HCT116 (cell line): ENCODE results near the gene CCDC148. TPM values are rescaled to one million over a fixed set of nuclear protein-coding genes. Genes with fewer than 3 reads are reported as not detected.

Experiments
- ATAC-seq: fragments of 200-7000 bp; cut with Tn5 transposase; 2 replicates; pipeline ENCODE4 v1.9.1; 2020; ENCODE audit warnings: mild to moderate bottlenecking, moderate library complexity
- BruUV-seq: library from RNA; stranded (reverse); fragments of 400-500 nt; replicated peaks from 2 replicates; lab custom pipeline; 2021; lab: Mats Ljungman, UMichigan
- CTCF ChIA-PET: fragments of 300-600 bp; sonication (Branson Sonifier 250); formaldehyde crosslinking; loops from one replicate; lab custom pipeline; 2021; ENCODE audit warnings: antibody characterized with exemption; lab: Charles Lee
- POLR2A ChIA-PET: fragments of 300-600, 350-600 bp; sonication (Branson Sonifier 250); formaldehyde crosslinking; loops from one replicate; lab custom pipeline; 2021; ENCODE audit warnings: antibody characterized with exemption; lab: Charles Lee
- RAD21 ChIA-PET, 2 experiments: fragments of 300-600 bp; sonication (Branson Sonifier 250); formaldehyde crosslinking; loops; one replicate each; lab custom pipeline; 2023; ENCODE audit warnings: low total read pairs in 2 of 2; ENCODE audit not compliant: uncharacterized antibody in 2 of 2, unreplicated experiment in 2 of 2, low non-redundant PET in 1 of 2; lab: Charles Lee
- DNase-seq: peaks from one replicate; pipeline ENCODE4 v3.0.0-alpha.2; 2010; ENCODE audit warnings: low read depth, low spot score
- H2AFZ ChIP-seq: fragments of 200-600 bp; shearing (Covaris generic), sonication (generic); 2 replicates; pipeline ENCODE4 v1.6.1; 2017; ENCODE audit warnings: low read depth, mixed run types, mixed read lengths, antibody characterized with exemption, low read length; ENCODE audit not compliant: poor library complexity, severe bottlenecking
- H3K27ac ChIP-seq: 2 replicates; pipeline ENCODE4 v1.5.1; 2012; ENCODE audit warnings: low read depth, low read length
- H3K27me3 ChIP-seq: fragments of 200-600 bp; sonication (generic); 2 replicates; pipeline ENCODE4 v1.6.1; 2016; ENCODE audit warnings: mixed run types, low read length, mixed read lengths; ENCODE audit not compliant: insufficient read depth
- H3K36me3 ChIP-seq, 2 experiments: fragments of 200-500 bp in 1 of 2; fragments of 200-600 bp in 1 of 2; sonication (Bioruptor generic) in 1 of 2; sonication (generic) in 1 of 2; 2 replicates each; pipeline versions ENCODE4 v1.5.1 to v1.6.1; 2014 to 2016; ENCODE audit warnings: low read length in 2 of 2, inconsistent platforms in 1 of 2, mixed read lengths in 1 of 2, mixed run types in 1 of 2; ENCODE audit not compliant: insufficient read depth in 2 of 2, control insufficient read depth in 1 of 2
- H3K4me1 ChIP-seq, 2 experiments: fragments of 200-600 bp in 1 of 2; sonication (generic) in 1 of 2; 2 replicates each; pipeline versions ENCODE4 v1.5.1 to v1.6.1; 2012 to 2017; ENCODE audit warnings: low read length in 2 of 2, inconsistent platforms in 1 of 2, mild to moderate bottlenecking in 1 of 2, mixed read lengths in 1 of 2, mixed run types in 1 of 2, moderate library complexity in 1 of 2; ENCODE audit not compliant: insufficient read depth in 2 of 2, control insufficient read depth in 1 of 2
- H3K4me2 ChIP-seq: fragments of 200-600 bp; sonication (generic); 2 replicates; pipeline ENCODE4 v1.6.1; 2017; ENCODE audit warnings: mixed run types, low read length, mixed read lengths
- H3K4me3 ChIP-seq, 2 experiments: fragments of 200-600 bp in 1 of 2; sonication (generic) in 1 of 2; replicated peaks in 1 of 2; 2 replicates each; pipeline ENCODE4 v1.5.1; 2011 to 2016; ENCODE audit warnings: low read length in 2 of 2, control low read depth in 1 of 2, low read depth in 1 of 2, mild to moderate bottlenecking in 1 of 2, mixed read lengths in 1 of 2, mixed run types in 1 of 2
- H3K79me2 ChIP-seq: fragments of 200-600 bp; sonication (generic); 2 replicates; pipeline ENCODE4 v1.6.1; 2017; ENCODE audit warnings: mild to moderate bottlenecking, mixed run types, low read length, moderate library complexity, mixed read lengths; ENCODE audit not compliant: insufficient read depth
- H3K9ac ChIP-seq: fragments of 200-600 bp; sonication (generic); 2 replicates; pipeline ENCODE4 v1.6.1; 2016; ENCODE audit warnings: low read length, mixed read lengths
- H3K9me2 ChIP-seq: fragments of 200-600 bp; sonication (generic), shearing (Covaris generic); 2 replicates; pipeline ENCODE4 v1.6.1; 2017; ENCODE audit warnings: mixed run types, mild to moderate bottlenecking, moderate library complexity; ENCODE audit not compliant: insufficient read depth
- H3K9me3 ChIP-seq, 2 experiments: fragments of 200-500 bp in 1 of 2; fragments of 200-600 bp in 1 of 2; sonication (Bioruptor generic) in 1 of 2; sonication (generic) in 1 of 2; 2 replicates each; pipeline ENCODE4 v1.6.1; 2014 to 2017; ENCODE audit warnings: low read length in 2 of 2, mixed read lengths in 2 of 2, inconsistent platforms in 1 of 2, low read depth in 1 of 2, mild to moderate bottlenecking in 1 of 2, mixed run types in 1 of 2, moderate library complexity in 1 of 2; ENCODE audit not compliant: control insufficient read depth in 1 of 2, insufficient read depth in 1 of 2
- H4K20me1 ChIP-seq: fragments of 200-600 bp; sonication (generic), shearing (Covaris generic); 2 replicates; pipeline ENCODE4 v1.6.1; 2017; ENCODE audit warnings: mixed run types, mild to moderate bottlenecking, moderate library complexity; ENCODE audit not compliant: insufficient read depth
- ATF3 ChIP-seq: IDR thresholded peaks from 2 replicates; pipeline ENCODE4 v1.6.1; 2012
- CEBPB ChIP-seq: IDR thresholded peaks from 2 replicates; pipeline ENCODE4 v1.6.1; 2012; ENCODE audit warnings: low read depth
- CTCF ChIP-seq, 3 experiments: fragments of 200-600 bp in 1 of 3; sonication (generic) in 1 of 3; IDR thresholded peaks in 2 of 3; conservative IDR thresholded peaks in 1 of 3; 2 replicates each; pipeline ENCODE4 v1.5.1; 2012 to 2017; ENCODE audit warnings: low read depth in 2 of 3, low read length in 2 of 3, antibody characterized with exemption in 1 of 3, borderline replicate concordance in 1 of 3, control low read depth in 1 of 3, mild to moderate bottlenecking in 1 of 3, mixed read lengths in 1 of 3, mixed run types in 1 of 3, moderate library complexity in 1 of 3; ENCODE audit not compliant: insufficient read depth in 1 of 3
- EGR1 ChIP-seq: IDR thresholded peaks from 2 replicates; pipeline ENCODE4 v1.6.1; 2012; ENCODE audit warnings: low read depth
- ELF1 ChIP-seq: IDR thresholded peaks from 2 replicates; pipeline ENCODE4 v1.6.1; 2012; ENCODE audit warnings: low read depth, borderline replicate concordance
- EZH2 ChIP-seq: fragments of 200-600 bp; sonication (generic); IDR thresholded peaks from 2 replicates; pipeline ENCODE4 v1.6.1; 2017; ENCODE audit warnings: antibody characterized with exemption, mixed run types
- EZH2phosphoT487 ChIP-seq: fragments of 200-600 bp; IDR thresholded peaks from 2 replicates; pipeline ENCODE4 v1.6.1; 2018; ENCODE audit warnings: antibody characterized with exemption, borderline replicate concordance
- MAX ChIP-seq: IDR thresholded peaks from 2 replicates; pipeline ENCODE4 v1.6.1; 2012
- POLR2A ChIP-seq: IDR thresholded peaks from 2 replicates; pipeline ENCODE4 v1.7.0; 2011; ENCODE audit warnings: borderline replicate concordance; ENCODE audit not compliant: insufficient read depth, insufficient read length; ENCODE audit errors: extremely low read depth
- RAD21 ChIP-seq: IDR thresholded peaks from 2 replicates; pipeline ENCODE4 v1.6.1; 2012; ENCODE audit warnings: low read depth, mild to moderate bottlenecking
- REST ChIP-seq: IDR thresholded peaks from 2 replicates; pipeline ENCODE4 v1.6.1; 2012; ENCODE audit warnings: low read depth
- SIN3A ChIP-seq: IDR thresholded peaks from 2 replicates; pipeline ENCODE4 v1.6.1; 2012; ENCODE audit warnings: low read depth
- SP1 ChIP-seq: IDR thresholded peaks from 2 replicates; pipeline ENCODE4 v1.6.1; 2012; ENCODE audit warnings: low read depth
- TCF7L2 ChIP-seq: IDR thresholded peaks from 2 replicates; pipeline ENCODE4 v1.7.0; 2011; ENCODE audit warnings: borderline replicate concordance, inconsistent platforms; ENCODE audit not compliant: insufficient read depth, insufficient read length; ENCODE audit errors: extremely low read depth
- YY1 ChIP-seq: IDR thresholded peaks from 2 replicates; pipeline ENCODE4 v1.6.1; 2011; ENCODE audit warnings: low read length, low read depth, moderate library complexity, mild to moderate bottlenecking; ENCODE audit not compliant: insufficient replicate concordance; ENCODE audit errors: extremely low read depth
- ZBTB33 ChIP-seq: IDR thresholded peaks from 2 replicates; pipeline ENCODE4 v1.6.1; 2011; ENCODE audit warnings: mild to moderate bottlenecking, low read length, moderate library complexity; ENCODE audit not compliant: insufficient replicate concordance; ENCODE audit errors: extremely low read depth
- ZFX ChIP-seq: fragments of 450-650 bp; IDR thresholded peaks from 2 replicates; pipeline ENCODE4 v1.6.1; 2017
- ZNF274 ChIP-seq: fragments of 200-500 bp; sonication (Bioruptor generic); IDR thresholded peaks from 2 replicates; pipeline ENCODE4 v1.6.1; 2014; ENCODE audit warnings: mild to moderate bottlenecking, low read depth, low read length, inconsistent platforms
- intact Hi-C: fragments of 100-400 bp; cut with micrococcal nuclease; formaldehyde crosslinking; loops from 2 replicates; pipeline ENCODE4 v1.10.0; 2022
- total RNA-seq: library from RNA; stranded (reverse); gene quantifications from one replicate; pipeline ENCODE4 v1.2.1, GENCODE V29; 2021; ENCODE audit not compliant: unreplicated experiment

The CCDC148 gene
- total RNA-seq, 1 experiment from 2014 or later = 0.59 TPM

GRCh38 chr2:158457826-158458616, 1.5 kb upstream of the CCDC148 start:
- Histone ChIP-seq H3K9me2 (no peaks in the 10 kb centered on the region), H3K9me3 (no peaks in the 10 kb centered on the region), H2AFZ (no peak overlapping the region), H3K9ac (peak overlapping the region; percentile 95), H3K4me3 (peak overlapping the region; percentile 78 to 85), H3K27me3 (no peaks in the 10 kb centered on the region), H3K27ac (peak overlapping the region; percentile 85), H3K36me3 (no peaks in the 10 kb centered on the region), H4K20me1 (peaks cover 25% of the 10 kb centered on the region; the same call in 1 of the 2 replicates), H3K4me1 (peaks cover 22 to 29% of the 10 kb centered on the region in 2 experiments), H3K79me2 (peaks cover 58% of the 10 kb centered on the region), H3K4me2 (peak overlapping the region; percentile 95)
- intact Hi-C loops = loop anchor here (5.0 kb wide), 2 partner anchors 294 to 426 kb away; no protein-coding TSS in a partner anchor
- ChIA-PET RAD21 (no interaction called here), POLR2A (no interaction called here), CTCF (no interaction called here)
- BruUV-seq = no TSS peak
- no peak for DNase-seq
- ATAC-seq = peak; percentile 74
- TF ChIP-seq CEBPB = no peak
- TF ChIP-seq TCF7L2 = no peak
- TF ChIP-seq SP1 = peak; percentile 33; the same call in 1 of the 2 replicates
- no peak for TF ChIP-seq ZFX
- TF ChIP-seq ATF3 = no peak
- no peak for TF ChIP-seq ZBTB33
- peak; percentile 79 for TF ChIP-seq SIN3A
- peak; percentile 49; the same call in 1 of the 2 replicates for TF ChIP-seq MAX
- no peak for TF ChIP-seq REST
- no peak for TF ChIP-seq ELF1
- TF ChIP-seq EZH2phosphoT487 = no peak
- TF ChIP-seq POLR2A = no peak
- TF ChIP-seq YY1 = peak; percentile 3
- TF ChIP-seq CTCF (IDR thresholded peaks at IDR 0.05 in 2 of 3, conservative IDR thresholded peaks at IDR 0.05 in 1 of 3; ENCODE audit: borderline replicate concordance in 1 of 3, insufficient read depth in 1 of 3, low read depth in 2 of 3, low read length in 2 of 3) = peak in 2 of 3 experiments; percentile 40 to 45; a peak in 3 of 6 replicates
- TF ChIP-seq EGR1 = no peak
- TF ChIP-seq EZH2 = no peak
- no peak for TF ChIP-seq ZNF274
- 0 out of 2 replicates have a peak, but pooled peaks have one; percentile 10 for TF ChIP-seq RAD21
